ENCODE data around the gene AP3M1. TPM values are rescaled to one million over a fixed set of nuclear protein-coding genes. Genes with fewer than 3 reads are reported as not detected.

AP3M1 gene
- total and polyA plus RNA-seq, 2 experiments from 2014 or later: 29.1 to 35.6 TPM

DNA sequence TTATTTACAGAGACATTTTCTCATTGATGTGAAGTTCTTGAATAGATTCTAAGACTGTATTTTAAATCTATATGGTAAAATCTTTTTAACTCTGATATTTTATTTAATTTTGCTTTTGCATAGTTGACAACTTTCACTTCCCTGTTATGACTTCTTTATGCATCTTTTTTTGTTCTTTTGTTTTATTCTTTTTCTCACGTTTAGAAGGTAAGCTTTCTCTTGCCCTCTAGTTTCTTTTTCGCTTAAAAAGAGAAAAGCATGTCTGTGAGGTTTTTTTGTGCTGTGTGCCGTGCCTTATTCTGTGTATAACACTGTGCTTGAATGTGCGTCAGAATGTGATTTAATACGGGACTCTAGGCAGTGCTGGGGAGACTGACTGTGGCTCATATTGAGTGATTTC lies 74.7 kb downstream of the AP3M1 start:
- H3K36me3 ChIP-seq (ENCODE audit: low read depth): peaks cover 46% of the 10 kb centered on the region
- no peak overlapping the region for H3K9ac ChIP-seq
- H3K4me1 ChIP-seq (ENCODE audit: insufficient read depth): peaks cover 60% of the 10 kb centered on the region

DNA sequence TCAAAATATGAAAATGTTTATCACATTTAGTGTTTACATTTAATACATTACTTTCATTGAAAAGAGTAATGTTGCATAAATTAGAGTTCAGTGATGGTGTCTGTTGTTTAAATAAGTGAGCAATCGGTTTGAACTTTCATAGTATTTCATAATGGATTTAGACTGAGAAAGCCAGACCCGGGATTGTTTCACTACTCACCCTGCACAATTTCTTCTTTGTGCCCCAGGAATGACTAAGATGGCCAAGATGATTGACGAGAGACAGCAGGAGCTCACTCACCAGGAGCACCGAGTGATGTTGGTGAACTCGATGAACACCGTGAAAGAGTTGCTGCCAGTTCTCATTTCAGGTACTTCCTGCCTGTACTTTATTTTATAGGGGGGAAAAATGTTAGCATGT lies 78.1 kb downstream of the AP3M1 start:
- 0 out of 2 replicates have a peak, but pooled peaks cover 8% of the 10 kb centered on the region for H4K20me1 ChIP-seq (ENCODE audit: insufficient read depth)
- in situ Hi-C loops (cut with MboI): no loop called here

More for the DNA sequence above, 74.7 kb downstream of the AP3M1 start:
- Histone ChIP-seq H3K9me2 (ENCODE audit: insufficient read depth) (no peaks in the 10 kb centered on the region), H2AFZ (no peak overlapping the region), H4K20me1 (ENCODE audit: insufficient read depth) (0 out of 2 replicates have a peak, but pooled peaks cover under 1% of the 10 kb centered on the region), H3K27me3 (replicated peaks; ENCODE audit: insufficient read depth) (no peaks in the 10 kb centered on the region), H3K4me2 (ENCODE audit: unreplicated experiment) (no peak overlapping the region), H3K79me2 (ENCODE audit: insufficient read depth) (peaks cover 91% of the 10 kb centered on the region), H3K9me3 (ENCODE audit: low read depth) (no peaks in the 10 kb centered on the region), H3K4me3 (no peak overlapping the region), H3F3A (ENCODE audit: insufficient read depth) (peaks cover 85% of the 10 kb centered on the region), H3K27ac (no peak overlapping the region)
- in situ Hi-C loops (cut with MboI): loop anchor here (25.0 kb wide), 1 partner anchor 189 kb away; no protein-coding TSS in a partner anchor
- DNase-seq: no peak
- TF ChIP-seq EZH2phosphoT487 (IDR thresholded peaks at IDR 0.05; ENCODE audit: insufficient read depth, low read depth): no peak
- TF ChIP-seq EZH2 (IDR thresholded peaks at IDR 0.05; ENCODE audit: insufficient read depth, poor library complexity, severe bottlenecking): no peak
- 97% methylated on average over 5 of the region's 5 CpGs for WGBS, 2 experiments (ENCODE audit: low coverage in 1 of 2, low lambda C conversion rate in 2 of 2, missing lambda C conversion rate in 2 of 2)

DNA sequence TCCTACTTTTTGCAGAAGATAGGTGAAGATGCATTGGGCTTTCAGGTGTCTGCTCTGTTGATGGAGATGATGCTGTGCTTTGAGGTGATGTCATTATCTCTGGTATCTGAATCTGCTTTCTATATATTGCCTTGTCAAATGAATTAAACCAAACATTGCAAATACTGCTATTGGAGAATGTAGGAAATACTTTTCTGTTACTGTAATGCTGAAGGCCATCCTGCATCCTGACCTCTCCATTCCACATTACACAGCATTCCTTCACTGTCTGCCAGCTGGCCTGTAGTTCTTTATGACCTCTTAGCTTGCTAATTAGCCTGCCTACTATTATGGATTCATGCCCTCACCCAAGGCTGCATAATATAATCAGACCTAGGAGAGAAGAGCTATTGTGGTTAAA lies 79.5 kb downstream of the AP3M1 start:
- H4K20me1 ChIP-seq (ENCODE audit: insufficient read depth): 0 out of 2 replicates have a peak, but pooled peaks cover 8% of the 10 kb centered on the region
- H2AFZ ChIP-seq: no peak overlapping the region
- H3K4me1 ChIP-seq (ENCODE audit: insufficient read depth): peaks cover 56% of the 10 kb centered on the region
- H3K4me3 ChIP-seq: peak overlapping the region; percentile 13; the same call in 1 of the 2 replicates
- H3K4me2 ChIP-seq (ENCODE audit: unreplicated experiment): peak overlapping the region; percentile 27
- DNase-seq: peak; percentile 85
- H3K27me3 ChIP-seq (replicated peaks; ENCODE audit: insufficient read depth): no peaks in the 10 kb centered on the region
- in situ Hi-C loops (cut with MboI): no loop called here
- H3K27ac ChIP-seq: peak overlapping the region; percentile 38
- H3F3A ChIP-seq (ENCODE audit: insufficient read depth): peaks cover 74% of the 10 kb centered on the region
- H3K9ac ChIP-seq: no peak overlapping the region
- no peaks in the 10 kb centered on the region for H3K9me3 ChIP-seq (ENCODE audit: low read depth)
- H3K9me2 ChIP-seq (ENCODE audit: insufficient read depth): no peaks in the 10 kb centered on the region
- peaks cover 95% of the 10 kb centered on the region for H3K79me2 ChIP-seq (ENCODE audit: insufficient read depth)
- TF ChIP-seq EZH2phosphoT487 (IDR thresholded peaks at IDR 0.05; ENCODE audit: insufficient read depth, low read depth) (no peak), EZH2 (IDR thresholded peaks at IDR 0.05; ENCODE audit: insufficient read depth, poor library complexity, severe bottlenecking) (no peak)
- H3K36me3 ChIP-seq (ENCODE audit: low read depth): peaks cover 37% of the 10 kb centered on the region

More for the DNA sequence above, 78.1 kb downstream of the AP3M1 start:
- H3K4me1 ChIP-seq (ENCODE audit: insufficient read depth): peaks cover 55% of the 10 kb centered on the region
- H3K4me3 ChIP-seq: no peak overlapping the region
- H3F3A ChIP-seq (ENCODE audit: insufficient read depth): peaks cover 78% of the 10 kb centered on the region
- no peaks in the 10 kb centered on the region for H3K9me3 ChIP-seq (ENCODE audit: low read depth)
- H3K9ac ChIP-seq: no peak overlapping the region
- no peaks in the 10 kb centered on the region for H3K9me2 ChIP-seq (ENCODE audit: insufficient read depth)
- no peaks in the 10 kb centered on the region for H3K27me3 ChIP-seq (replicated peaks; ENCODE audit: insufficient read depth)
- TF ChIP-seq EZH2phosphoT487 (IDR thresholded peaks at IDR 0.05; ENCODE audit: insufficient read depth, low read depth): no peak
- 70 to 75% methylated on average over 6 of the region's 6 CpGs for WGBS, 2 experiments (ENCODE audit: low coverage in 1 of 2, low lambda C conversion rate in 2 of 2, missing lambda C conversion rate in 2 of 2)
- peaks cover 95% of the 10 kb centered on the region for H3K79me2 ChIP-seq (ENCODE audit: insufficient read depth)
- peaks cover 41% of the 10 kb centered on the region for H3K36me3 ChIP-seq (ENCODE audit: low read depth)
- peak; percentile 66 for DNase-seq
- H2AFZ ChIP-seq: no peak overlapping the region
- no peak overlapping the region for H3K4me2 ChIP-seq (ENCODE audit: unreplicated experiment)
- no peak overlapping the region for H3K27ac ChIP-seq

Other genes with a start within 250 kb of the AP3M1 start
- gene PLAU, start 239.7 kb downstream of the AP3M1 start, total RNA-seq (2014; rRNA removed; shearing (Covaris generic)): 13.3 and 13.8 TPM in 2 replicates
- 26.0 and 26.1 TPM in 2 replicates for gene PLAU, start 239.7 kb downstream of the AP3M1 start, polyA plus RNA-seq (2016; fragmentation: Nextera tagmentation; extraction: Ambion mirVana)
- 235 and 265 TPM in 2 replicates for gene VCL, start 152.7 kb downstream of the AP3M1 start, total RNA-seq (2014; rRNA removed; shearing (Covaris generic))
- gene VCL, start 152.7 kb downstream of the AP3M1 start, polyA plus RNA-seq (2016; fragmentation: Nextera tagmentation; extraction: Ambion mirVana): 177 and 180 TPM in 2 replicates
- 29.3 and 43.7 TPM in 2 replicates for gene ADK, start 393 bp upstream of the AP3M1 start, total RNA-seq (2014; rRNA removed; shearing (Covaris generic))
- gene ADK, start 393 bp upstream of the AP3M1 start, polyA plus RNA-seq (2016; fragmentation: Nextera tagmentation; extraction: Ambion mirVana): 72.5 and 75.1 TPM in 2 replicates

All from GM23248 (cell line).